Esophagus squamous epithelium (tissue), 5 donors: Measurements from ENCODE around the gene TRAF3IP1. TPM values are rescaled to one million over a fixed set of nuclear protein-coding genes. Genes with fewer than 3 reads are reported as not detected.

Source experiments
- DNase-seq: peaks from one replicate; lab custom pipeline; 2025; lab: John Stamatoyannopoulos, UW
- H3K27ac ChIP-seq, 4 donors: fragments of 200-600 bp; sonication (generic); one replicate each; pipeline ENCODE4 v1.5.1; 2016 to 2019; ENCODE audit warnings: mild to moderate bottlenecking in 1 of 4
- H3K27me3 ChIP-seq, 4 donors: fragments of 200-600 bp; sonication (generic); 1 replicate in 3 of 4; 2 replicates in 1 of 4; pipeline versions ENCODE4 v1.5.1 to v1.6.0; 2017 to 2021; ENCODE audit warnings: antibody characterized with exemption in 1 of 4
- H3K36me3 ChIP-seq, 3 donors: fragments of 200-600 bp; sonication (generic); one replicate each; pipeline ENCODE4 v1.5.1; 2016 to 2019
- H3K4me1 ChIP-seq, 3 donors: fragments of 200-600 bp; sonication (generic); one replicate each; pipeline ENCODE4 v1.5.1; 2017 to 2019
- H3K4me3 ChIP-seq, 4 donors: fragments of 200-600 bp; sonication (generic); 1 replicate in 3 of 4; 2 replicates in 1 of 4; pipeline ENCODE4 v1.5.1; 2016 to 2019; ENCODE audit warnings: mild to moderate bottlenecking in 2 of 4, moderate library complexity in 1 of 4
- H3K9me3 ChIP-seq, 3 donors: fragments of 200-600 bp; sonication (generic); one replicate each; pipeline ENCODE4 v1.5.1; 2016 to 2019
- POLR2A ChIP-seq, 4 donors: fragments of 450-650 bp; IDR thresholded peaks; one replicate each; pipeline ENCODE4 v1.6.1; 2017; ENCODE audit warnings: antibody characterized with exemption in 4 of 4, mild to moderate bottlenecking in 4 of 4, moderate library complexity in 3 of 4
- WGBS, 2 donors: methylation state at CpG; one replicate each; pipeline ENCODE4 v1.1.5; 2018; 5-methylcytosine and 5-hydroxymethylcytosine counted together
- intact Hi-C: fragments of 100-400 bp; cut with DNase I; formaldehyde crosslinking; loops from one replicate; pipeline ENCODE4 v1.15.0; 2022
- total RNA-seq, 4 donors: library from RNA; depleted of rRNA; stranded (reverse); fragments of >200 nt; gene quantifications; one replicate each; pipeline ENCODE4 v1.1.0, GENCODE V29; 2016
- TF ChIP-seq, protein P1 (sequence below), 6 experiments: fragments of 450-650 bp in 4 of 6; fragments of 200-600 bp in 2 of 6; sonication (generic) in 2 of 6; IDR thresholded peaks; one replicate each; pipeline ENCODE4 v1.5.1; 2016 to 2019; ENCODE audit warnings: antibody characterized with exemption in 6 of 6, mild to moderate bottlenecking in 4 of 6, moderate library complexity in 4 of 6
- donor health status: DM: yes; HTN: yes; CAD: no.

The TRAF3IP1 gene
- total RNA-seq, 4 donors from 2014 or later = 5.4 to 13.5 (median 9.8) TPM

DNA sequence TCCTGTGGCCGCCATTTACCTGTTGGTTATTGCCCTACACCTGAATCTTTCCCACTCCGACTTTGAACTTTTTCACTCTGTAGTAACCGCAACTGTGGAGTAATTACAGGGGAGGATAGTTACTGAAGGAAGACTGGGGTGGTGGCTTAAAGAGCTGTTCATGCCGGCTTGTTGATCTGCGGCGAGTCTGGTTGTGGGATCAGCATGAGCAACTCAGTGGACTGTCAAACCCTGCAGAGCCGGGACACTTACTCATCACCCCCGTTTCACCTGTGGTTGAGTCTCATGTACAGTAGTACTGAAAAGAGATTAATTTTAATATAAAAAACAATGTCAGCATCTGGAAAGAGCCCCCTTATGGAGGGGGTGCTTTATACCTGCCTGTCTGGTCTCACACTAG is 108.5 kb downstream of the TRAF3IP1 start:
- Histone ChIP-seq H3K4me3 (no peak overlapping the region), H3K27me3 (no peaks in the 10 kb centered on the region), H3K27ac (no peak overlapping the region), H3K36me3 (peaks cover 0 to 21% (median 6%) of the 10 kb centered on the region in 3 donors), H3K9me3 (no peaks in the 10 kb centered on the region), H3K4me1 (peaks cover 17 to 35% (median 20%) of the 10 kb centered on the region in 3 donors)
- intact Hi-C loops = no loop called here
- WGBS, 2 donors = 85 to 88% methylated on average over 8 of the region's 8 CpGs
- TF ChIP-seq POLR2A (IDR thresholded peaks at IDR 0.05) = no peak
- TF ChIP-seq, protein P1, sequence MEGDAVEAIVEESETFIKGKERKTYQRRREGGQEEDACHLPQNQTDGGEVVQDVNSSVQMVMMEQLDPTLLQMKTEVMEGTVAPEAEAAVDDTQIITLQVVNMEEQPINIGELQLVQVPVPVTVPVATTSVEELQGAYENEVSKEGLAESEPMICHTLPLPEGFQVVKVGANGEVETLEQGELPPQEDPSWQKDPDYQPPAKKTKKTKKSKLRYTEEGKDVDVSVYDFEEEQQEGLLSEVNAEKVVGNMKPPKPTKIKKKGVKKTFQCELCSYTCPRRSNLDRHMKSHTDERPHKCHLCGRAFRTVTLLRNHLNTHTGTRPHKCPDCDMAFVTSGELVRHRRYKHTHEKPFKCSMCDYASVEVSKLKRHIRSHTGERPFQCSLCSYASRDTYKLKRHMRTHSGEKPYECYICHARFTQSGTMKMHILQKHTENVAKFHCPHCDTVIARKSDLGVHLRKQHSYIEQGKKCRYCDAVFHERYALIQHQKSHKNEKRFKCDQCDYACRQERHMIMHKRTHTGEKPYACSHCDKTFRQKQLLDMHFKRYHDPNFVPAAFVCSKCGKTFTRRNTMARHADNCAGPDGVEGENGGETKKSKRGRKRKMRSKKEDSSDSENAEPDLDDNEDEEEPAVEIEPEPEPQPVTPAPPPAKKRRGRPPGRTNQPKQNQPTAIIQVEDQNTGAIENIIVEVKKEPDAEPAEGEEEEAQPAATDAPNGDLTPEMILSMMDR (IDR thresholded peaks at IDR 0.05) = no peak
- DNase-seq = no peak

GRCh38 chr2:238430781-238431180 is 110.5 kb downstream of the TRAF3IP1 start:
- DNase-seq = no peak
- H3K36me3 ChIP-seq = peaks cover 8 to 40% (median 8%) of the 10 kb centered on the region in 3 donors
- H3K27me3 ChIP-seq = no peaks in the 10 kb centered on the region
- no peak overlapping the region for H3K4me3 ChIP-seq
- WGBS, 2 donors = 93 to 100% methylated on average over 6 of the region's 6 CpGs
- TF ChIP-seq, protein P1 (IDR thresholded peaks at IDR 0.05) = no peak
- no peaks in the 10 kb centered on the region for H3K9me3 ChIP-seq
- H3K4me1 ChIP-seq = peaks cover 14 to 30% (median 16%) of the 10 kb centered on the region in 3 donors
- H3K27ac ChIP-seq = no peak overlapping the region
- intact Hi-C loops = no loop called here

DNA sequence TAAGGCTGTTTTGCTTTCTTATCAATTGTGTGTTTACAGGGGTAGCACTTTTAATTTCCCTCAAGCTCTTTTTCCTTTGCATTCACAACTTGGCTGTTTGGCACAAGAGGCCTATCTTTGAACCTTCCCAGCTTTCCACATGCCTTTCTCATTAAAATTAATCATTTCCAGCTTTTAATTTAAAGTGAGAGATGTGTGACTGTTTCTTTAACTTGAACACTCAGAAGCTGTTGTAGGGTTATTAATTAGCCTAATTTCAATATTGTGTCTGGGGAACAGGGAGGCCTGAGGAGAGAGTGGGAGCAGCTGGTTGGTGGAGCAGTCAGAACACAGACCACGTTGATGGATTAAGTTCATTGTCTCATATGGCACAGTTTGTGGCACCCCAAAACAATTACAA is 111.1 kb downstream of the TRAF3IP1 start:
- peaks cover 8 to 47% (median 12%) of the 10 kb centered on the region in 3 donors for H3K36me3 ChIP-seq
- H3K9me3 ChIP-seq = no peaks in the 10 kb centered on the region
- no peak overlapping the region for H3K27ac ChIP-seq
- H3K27me3 ChIP-seq = no peaks in the 10 kb centered on the region
- no peak overlapping the region for H3K4me3 ChIP-seq
- 36 to 67% methylated on average over 1 of the region's 1 CpG for WGBS, 2 donors
- TF ChIP-seq POLR2A (IDR thresholded peaks at IDR 0.05) = no peak
- TF ChIP-seq, protein P1 (IDR thresholded peaks at IDR 0.05) = no peak
- H3K4me1 ChIP-seq = peaks cover 9 to 24% (median 12%) of the 10 kb centered on the region in 3 donors
- intact Hi-C loops = no loop called here
- no peak for DNase-seq

DNA sequence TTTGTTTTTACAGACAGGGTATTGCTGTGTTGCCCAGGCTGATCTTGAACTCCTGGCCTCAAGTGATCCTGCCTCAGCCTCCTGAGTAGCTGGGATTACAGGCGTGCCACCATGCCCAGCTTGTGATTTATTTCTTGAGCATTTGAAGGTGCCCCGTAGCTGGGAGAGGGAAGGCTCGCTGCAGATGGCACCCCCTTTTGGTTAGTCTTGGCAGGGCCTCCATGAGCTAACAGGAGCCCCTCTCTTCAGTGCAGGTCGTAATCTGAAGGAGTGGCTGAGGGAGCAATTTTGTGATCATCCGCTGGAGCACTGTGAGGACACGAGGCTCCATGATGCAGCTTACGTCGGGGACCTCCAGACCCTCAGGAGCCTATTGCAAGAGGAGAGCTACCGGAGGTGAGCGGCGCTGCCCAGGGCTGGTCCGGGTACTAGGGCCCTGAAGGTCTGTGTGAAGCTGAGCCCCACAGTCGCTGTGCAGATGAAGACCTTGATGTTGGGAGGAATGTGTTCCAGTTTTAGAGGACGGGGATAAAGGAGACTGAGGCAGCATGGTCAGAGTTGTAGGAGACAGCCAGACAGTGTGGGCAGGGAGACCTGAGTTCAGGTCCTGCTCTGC is 113.1 kb downstream of the TRAF3IP1 start:
- Histone ChIP-seq H3K4me1 (peaks cover 0 to 11% (median 3%) of the 10 kb centered on the region in 3 donors), H3K9me3 (no peaks in the 10 kb centered on the region), H3K4me3 (no peak overlapping the region), H3K27me3 (no peaks in the 10 kb centered on the region), H3K27ac (no peak overlapping the region), H3K36me3 (peaks cover 8 to 59% (median 12%) of the 10 kb centered on the region in 3 donors)
- WGBS, 2 donors = 97 to 100% methylated on average over 2 to 7 of the region's 14 CpGs
- TF ChIP-seq POLR2A (IDR thresholded peaks at IDR 0.05) = no peak
- TF ChIP-seq, protein P1 (IDR thresholded peaks at IDR 0.05) = no peak
- intact Hi-C loops = no loop called here
- DNase-seq = no peak

- Histone ChIP-seq H3K9me3 (no peaks in the 10 kb centered on the region), H3K27ac (no peak overlapping the region), H3K27me3 (no peaks in the 10 kb centered on the region), H3K4me3 (no peak overlapping the region), H3K36me3 (peaks cover 8 to 60% (median 12%) of the 10 kb centered on the region in 3 donors), H3K4me1 (peaks cover 0 to 11% (median 5%) of the 10 kb centered on the region in 3 donors)
- WGBS, 2 donors = 84 to 92% methylated on average over 13 of the region's 13 CpGs
- intact Hi-C loops = no loop called here
- DNase-seq = no peak
- TF ChIP-seq POLR2A (IDR thresholded peaks at IDR 0.05) = no peak
- TF ChIP-seq, protein P1 (IDR thresholded peaks at IDR 0.05) = no peak
Measured at GRCh38 chr2:238433941-238434845, 113.9 kb downstream of the TRAF3IP1 start.
